Suprapubic skin (tissue), 3 donors: Measurements from ENCODE around the gene EGFR.

ENCODE experiments used
- POLR2AphosphoS5 ChIP-seq, 3 donors: sonication (generic); formaldehyde crosslinking; IDR thresholded peaks; one replicate each; pipeline ENCODE4 v1.6.1; 2017; ENCODE audit warnings: antibody characterized with exemption in 3 of 3
- TF ChIP-seq, protein P1 (sequence below), 2 donors: fragments of 200-600 bp in 1 of 2; fragments of 450-650 bp in 1 of 2; sonication (generic) in 1 of 2; IDR thresholded peaks; one replicate each; pipeline ENCODE4 v1.5.1; 2016 to 2019; ENCODE audit warnings: antibody characterized with exemption in 2 of 2, mild to moderate bottlenecking in 1 of 2, moderate library complexity in 1 of 2

- TF ChIP-seq, protein P1, sequence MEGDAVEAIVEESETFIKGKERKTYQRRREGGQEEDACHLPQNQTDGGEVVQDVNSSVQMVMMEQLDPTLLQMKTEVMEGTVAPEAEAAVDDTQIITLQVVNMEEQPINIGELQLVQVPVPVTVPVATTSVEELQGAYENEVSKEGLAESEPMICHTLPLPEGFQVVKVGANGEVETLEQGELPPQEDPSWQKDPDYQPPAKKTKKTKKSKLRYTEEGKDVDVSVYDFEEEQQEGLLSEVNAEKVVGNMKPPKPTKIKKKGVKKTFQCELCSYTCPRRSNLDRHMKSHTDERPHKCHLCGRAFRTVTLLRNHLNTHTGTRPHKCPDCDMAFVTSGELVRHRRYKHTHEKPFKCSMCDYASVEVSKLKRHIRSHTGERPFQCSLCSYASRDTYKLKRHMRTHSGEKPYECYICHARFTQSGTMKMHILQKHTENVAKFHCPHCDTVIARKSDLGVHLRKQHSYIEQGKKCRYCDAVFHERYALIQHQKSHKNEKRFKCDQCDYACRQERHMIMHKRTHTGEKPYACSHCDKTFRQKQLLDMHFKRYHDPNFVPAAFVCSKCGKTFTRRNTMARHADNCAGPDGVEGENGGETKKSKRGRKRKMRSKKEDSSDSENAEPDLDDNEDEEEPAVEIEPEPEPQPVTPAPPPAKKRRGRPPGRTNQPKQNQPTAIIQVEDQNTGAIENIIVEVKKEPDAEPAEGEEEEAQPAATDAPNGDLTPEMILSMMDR (IDR thresholded peaks at IDR 0.05), result no peak
- TF ChIP-seq POLR2AphosphoS5 (IDR thresholded peaks at IDR 0.05), result peak in 2 of 3 donors; percentile 11 to 18
These were observed 158.9 kb downstream of the EGFR start for GRCh38 chr7:55177589-55178261.
